ENCODE results near the gene GHR. TPM values are rescaled to one million over a fixed set of nuclear protein-coding genes. Genes with fewer than 3 reads are reported as not detected.

Gene GHR
- polyA plus RNA-seq, 1 donor from 2014 or later = 0.31 TPM

- H3K9me3 ChIP-seq (ENCODE audit: low read length) = no peaks in the 10 kb centered on the region
- no peak overlapping the region for H3K27ac ChIP-seq (ENCODE audit: low read length)
- H2AFZ ChIP-seq (ENCODE audit: low read depth, low read length) = no peak overlapping the region
- no peaks in the 10 kb centered on the region for H4K20me1 ChIP-seq (ENCODE audit: insufficient read depth)
- no peaks in the 10 kb centered on the region for H3K27me3 ChIP-seq (ENCODE audit: insufficient read depth, low read depth, low read length)
- no peak for TF ChIP-seq REST (IDR thresholded peaks at IDR 0.05; ENCODE audit: borderline replicate concordance)
- TF ChIP-seq TAF1 (IDR thresholded peaks at IDR 0.05; ENCODE audit: low read depth) = no peak
- no peak for TF ChIP-seq EZH2 (IDR thresholded peaks at IDR 0.05; ENCODE audit: borderline replicate concordance, insufficient read depth, low read length, poor library complexity, severe bottlenecking)
- TF ChIP-seq SMC3 (conservative IDR thresholded peaks at IDR 0.05; ENCODE audit: poor library complexity) = no peak
- TF ChIP-seq RAD21 (conservative IDR thresholded peaks at IDR 0.05) = no peak
- no peak for TF ChIP-seq POLR2AphosphoS5 (IDR thresholded peaks at IDR 0.05)
- no peak for TF ChIP-seq EP300 (conservative IDR thresholded peaks at IDR 0.05; ENCODE audit: poor library complexity, severe bottlenecking)
- TF ChIP-seq CTCF (IDR thresholded peaks at IDR 0.05; ENCODE audit: poor library complexity, severe bottlenecking) = no peak
- no peak for TF ChIP-seq MXI1 (conservative IDR thresholded peaks at IDR 0.05; ENCODE audit: poor library complexity, severe bottlenecking)
- no peak overlapping the region for H3K4me2 ChIP-seq (ENCODE audit: low read length)
- no peaks in the 10 kb centered on the region for H3K9me2 ChIP-seq (ENCODE audit: insufficient read depth, low read length)
- H3K36me3 ChIP-seq (ENCODE audit: insufficient read depth, low read length) = no peaks in the 10 kb centered on the region
- no peak overlapping the region for H3K9ac ChIP-seq (ENCODE audit: low read length)
- no peaks in the 10 kb centered on the region for H3K79me2 ChIP-seq (replicated peaks; ENCODE audit: insufficient read depth, low read length)
- H3F3A ChIP-seq (ENCODE audit: insufficient read depth, low read length, poor library complexity, severe bottlenecking) = no peaks in the 10 kb centered on the region
- no peak overlapping the region for H3K4me3 ChIP-seq (ENCODE audit: low read length)
Measured at GRCh38 chr5:42719034-42719433, 295.8 kb downstream of the GHR start.

- Histone ChIP-seq H3K9me2 (ENCODE audit: insufficient read depth, low read length) (no peaks in the 10 kb centered on the region), H3K27me3 (ENCODE audit: insufficient read depth, low read depth, low read length) (no peaks in the 10 kb centered on the region), H4K20me1 (ENCODE audit: insufficient read depth) (no peaks in the 10 kb centered on the region), H3K9ac (ENCODE audit: low read length) (no peak overlapping the region), H3K4me2 (ENCODE audit: low read length) (no peak overlapping the region), H3F3A (ENCODE audit: insufficient read depth, low read length, poor library complexity, severe bottlenecking) (no peaks in the 10 kb centered on the region), H3K4me3 (ENCODE audit: low read length) (no peak overlapping the region), H3K36me3 (ENCODE audit: insufficient read depth, low read length) (no peaks in the 10 kb centered on the region), H3K9me3 (ENCODE audit: low read length) (no peaks in the 10 kb centered on the region), H3K79me2 (replicated peaks; ENCODE audit: insufficient read depth, low read length) (no peaks in the 10 kb centered on the region), H3K27ac (ENCODE audit: low read length) (no peak overlapping the region), H2AFZ (ENCODE audit: low read depth, low read length) (no peak overlapping the region)
- TF ChIP-seq REST (IDR thresholded peaks at IDR 0.05; ENCODE audit: borderline replicate concordance) = no peak
- no peak for TF ChIP-seq RAD21 (conservative IDR thresholded peaks at IDR 0.05)
- TF ChIP-seq SMC3 (conservative IDR thresholded peaks at IDR 0.05; ENCODE audit: poor library complexity) = no peak
- TF ChIP-seq EZH2 (IDR thresholded peaks at IDR 0.05; ENCODE audit: borderline replicate concordance, insufficient read depth, low read length, poor library complexity, severe bottlenecking) = no peak
- no peak for TF ChIP-seq TAF1 (IDR thresholded peaks at IDR 0.05; ENCODE audit: low read depth)
- no peak for TF ChIP-seq MXI1 (conservative IDR thresholded peaks at IDR 0.05; ENCODE audit: poor library complexity, severe bottlenecking)
- no peak for TF ChIP-seq EP300 (conservative IDR thresholded peaks at IDR 0.05; ENCODE audit: poor library complexity, severe bottlenecking)
Measured at GRCh38 chr5:42720251-42720650, 297.0 kb downstream of the GHR start.

Measured in neural cell (in vitro differentiated cells).